NCI-H510A (cell line): Measurements from ENCODE around the gene PTPRQ.
"Not testable (repeated sequence)": the region's sequence is repeated elsewhere in the genome, so short reads cannot be mapped to it uniquely, and the experiment has no call there.

Experiments used
- DNase-seq: peaks from one replicate; lab custom pipeline; 2025; lab: John Stamatoyannopoulos, UW

Gene PTPRQ

DNA sequence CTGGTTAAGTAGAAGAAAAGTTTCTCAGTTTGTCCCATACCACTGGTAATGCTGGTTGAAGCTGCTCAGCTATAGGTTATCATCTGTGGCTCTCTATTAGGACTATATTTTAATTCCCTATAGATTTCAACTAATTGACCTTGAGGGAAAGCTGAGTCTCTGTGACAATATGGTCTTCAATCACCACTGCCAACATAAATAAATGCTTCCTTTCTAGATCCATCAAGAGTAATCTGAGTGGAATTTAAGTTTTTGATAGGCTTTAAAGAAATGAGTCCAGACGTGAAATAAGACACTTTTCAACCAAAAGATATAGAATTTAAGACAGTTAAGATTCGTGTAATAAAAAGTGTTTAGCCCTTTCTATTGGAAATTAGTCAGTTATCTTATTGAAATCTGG, 199.9 kb downstream of the PTPRQ start:
- no peak for DNase-seq

DNA sequence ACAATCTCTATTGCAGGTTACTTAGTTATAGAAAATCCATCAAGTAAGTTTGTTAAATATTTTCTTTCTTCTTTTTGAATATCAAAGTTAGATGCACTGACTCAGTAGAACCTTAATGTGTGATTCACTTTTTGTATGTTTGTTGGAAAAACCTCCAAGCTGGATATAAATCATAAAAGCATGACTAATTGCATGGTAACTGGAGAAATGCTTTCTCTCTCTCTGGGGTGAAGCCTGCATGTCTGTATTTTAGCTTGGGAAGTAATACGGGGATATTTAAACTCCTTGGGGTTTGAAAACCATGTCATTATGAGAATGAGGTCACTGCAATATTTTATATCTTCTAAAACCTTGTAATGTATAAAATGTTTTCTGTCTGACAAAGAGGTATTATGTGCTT, 204.8 kb downstream of the PTPRQ start:
- DNase-seq: no peak

DNA sequence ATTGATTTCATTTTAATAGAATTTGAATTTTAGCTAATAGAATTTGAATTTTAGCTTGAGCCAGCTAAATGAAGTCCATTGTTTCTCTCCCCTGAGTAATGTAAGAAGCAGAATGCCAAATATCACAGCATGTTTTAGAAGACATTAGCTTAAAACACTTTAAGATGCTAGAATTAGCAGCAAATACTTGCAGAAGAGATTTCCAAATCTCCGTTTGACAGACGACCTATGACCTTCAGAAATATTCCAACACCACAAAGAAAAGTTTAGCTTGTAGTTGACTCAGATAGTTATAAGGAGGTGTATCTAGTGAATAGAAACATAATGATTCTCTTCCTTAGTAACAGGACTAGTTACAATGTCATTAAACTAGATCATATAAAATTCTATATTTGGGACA, 211.7 kb downstream of the PTPRQ start:
- DNase-seq: no peak

- no peak for DNase-seq
Observed at GRCh38 chr12:80659512-80660063, 215.6 kb downstream of the PTPRQ start.

DNA sequence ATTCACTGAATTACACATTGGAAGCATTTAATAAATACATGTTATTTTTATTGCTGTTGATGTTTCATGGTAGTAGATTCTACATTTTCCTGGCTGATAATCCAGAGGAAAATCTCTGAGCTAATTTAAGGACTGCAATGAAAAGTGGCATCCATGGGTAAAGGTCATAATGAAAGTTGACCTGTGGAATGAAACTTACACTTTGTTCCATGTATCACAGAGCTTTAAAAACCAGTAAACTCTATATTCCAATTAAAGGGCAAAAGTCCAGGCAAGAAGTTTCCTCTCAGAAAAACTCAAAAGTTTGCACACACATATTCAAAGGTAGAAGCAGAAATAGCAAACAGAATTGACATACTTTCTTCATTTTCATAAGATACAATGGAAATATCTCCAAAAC, 218.6 kb downstream of the PTPRQ start:
- DNase-seq: no peak

DNA sequence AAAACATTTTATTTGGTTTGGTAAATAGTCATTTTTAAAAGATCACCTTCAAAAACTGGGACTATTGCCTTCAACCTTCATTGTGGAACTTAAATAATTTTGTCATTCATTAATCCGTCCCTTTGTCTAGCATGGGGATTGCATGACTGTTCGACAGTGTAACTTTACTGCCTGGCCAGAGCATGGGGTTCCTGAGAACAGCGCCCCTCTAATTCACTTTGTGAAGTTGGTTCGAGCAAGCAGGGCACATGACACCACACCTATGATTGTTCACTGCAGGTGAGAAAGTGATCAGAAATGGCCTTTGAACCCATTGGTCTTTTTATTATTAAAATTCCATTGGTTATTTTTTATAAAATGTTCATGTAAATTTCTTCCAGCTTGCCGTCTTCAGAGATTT, 226.2 kb downstream of the PTPRQ start:
- no peak for DNase-seq

GRCh38 chr12:80676042-80676636, 232.1 kb downstream of the PTPRQ start:
- DNase-seq: not testable (repeated sequence)

DNA sequence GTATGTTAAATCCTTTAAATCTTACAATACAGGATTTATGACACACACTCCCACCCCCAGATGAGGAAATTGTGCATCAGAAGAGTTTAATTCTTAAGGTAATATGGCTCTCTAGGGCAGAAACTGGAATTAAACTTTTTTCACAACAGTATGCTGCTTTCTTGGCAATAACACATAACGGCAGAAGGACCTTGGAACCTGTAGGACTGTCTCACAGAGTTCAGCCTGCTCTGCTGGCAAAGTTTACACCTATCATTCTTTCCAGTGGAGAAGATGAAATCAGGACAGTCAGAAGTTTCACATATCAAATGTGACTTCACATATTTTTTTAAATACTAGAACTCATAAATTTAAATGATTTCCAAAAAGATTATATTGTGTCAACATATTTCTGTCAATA, 232.8 kb downstream of the PTPRQ start:
- DNase-seq: no peak

DNA sequence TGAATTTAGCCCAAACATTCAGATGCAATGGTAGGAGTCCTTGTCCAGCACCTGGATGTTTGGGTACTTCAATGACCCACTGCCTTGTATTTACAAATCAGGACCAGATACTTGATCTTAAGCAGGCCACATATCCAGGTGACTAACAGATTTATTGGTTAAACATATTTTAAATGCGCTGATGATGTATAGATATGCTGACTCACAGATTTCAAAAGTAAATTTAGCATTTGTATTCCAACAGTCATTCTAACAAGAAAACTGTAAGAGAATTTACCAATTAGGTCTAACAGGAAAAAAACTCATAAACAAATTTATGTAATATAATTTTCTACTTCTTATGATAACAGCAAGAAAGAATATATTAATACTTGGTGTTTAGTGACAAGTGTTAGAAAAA, 234.0 kb downstream of the PTPRQ start:
- no peak for DNase-seq

GRCh38 chr12:80679346-80680131, 235.5 kb downstream of the PTPRQ start:
- no peak for DNase-seq

- DNase-seq: no peak
Observed at GRCh38 chr12:80681287-80681686, 237.3 kb downstream of the PTPRQ start.

GRCh38 chr12:80681786-80682185, 237.8 kb downstream of the PTPRQ start:
- no peak for DNase-seq

DNA sequence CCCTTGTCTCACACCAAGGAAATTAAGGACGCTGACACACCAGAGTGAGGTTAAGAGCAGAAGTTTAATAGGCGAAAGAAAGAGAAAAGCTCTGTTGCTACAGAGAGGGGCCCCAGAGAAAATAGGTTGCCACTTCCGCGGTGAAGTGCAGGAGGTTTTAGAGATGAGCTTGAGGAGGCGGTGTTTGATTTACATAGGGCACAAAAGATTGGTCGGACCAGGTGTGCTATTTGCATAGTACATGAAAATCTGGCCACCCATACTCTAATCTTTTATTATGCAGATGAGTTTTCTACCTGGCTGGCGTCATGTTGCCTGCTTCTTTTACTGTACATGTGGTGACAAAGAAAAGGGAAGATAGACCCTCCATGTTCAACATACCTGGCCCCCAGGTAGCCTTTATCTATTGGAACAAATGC, 240.1 kb downstream of the PTPRQ start:
- DNase-seq: peak; percentile 89

DNA sequence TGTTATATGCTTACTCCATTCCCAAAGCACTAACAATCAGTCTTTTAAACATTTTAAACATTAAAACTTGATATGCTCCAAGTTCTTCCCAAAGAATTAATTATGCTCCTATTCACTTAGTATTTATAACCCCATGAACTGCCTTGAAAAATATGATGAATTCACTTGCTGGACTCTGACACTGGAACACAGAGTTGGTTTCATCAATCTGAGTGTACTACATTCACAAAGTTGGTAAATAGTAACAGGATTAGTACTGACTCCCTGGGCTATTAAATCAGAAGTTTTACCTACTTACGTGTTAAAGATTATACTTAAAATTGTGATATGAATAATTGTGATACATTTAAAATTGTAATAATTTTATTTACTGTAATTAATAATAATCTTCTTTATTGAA, 246.1 kb downstream of the PTPRQ start:
- no peak for DNase-seq

DNA sequence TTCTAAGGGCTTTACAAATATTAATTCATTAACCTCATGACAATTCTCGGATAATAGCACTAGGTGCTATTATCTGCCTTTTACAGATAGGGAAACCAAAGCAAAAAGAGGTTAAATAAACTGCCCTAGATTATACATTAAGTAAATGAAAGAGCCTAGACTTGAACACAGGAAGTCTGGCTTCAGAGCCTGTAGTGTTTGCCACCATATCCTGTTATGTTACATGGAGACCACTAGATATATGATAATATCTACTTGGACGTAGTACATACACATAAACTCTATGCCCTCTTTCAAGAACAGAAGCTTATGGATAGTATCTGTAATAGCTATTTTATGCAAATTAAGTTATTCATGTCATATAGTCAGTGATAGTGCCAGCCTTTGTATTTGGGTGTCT, 246.5 kb downstream of the PTPRQ start:
- DNase-seq: no peak

- DNase-seq: no peak
Observed at GRCh38 chr12:80692114-80692513, 248.1 kb downstream of the PTPRQ start.

DNA sequence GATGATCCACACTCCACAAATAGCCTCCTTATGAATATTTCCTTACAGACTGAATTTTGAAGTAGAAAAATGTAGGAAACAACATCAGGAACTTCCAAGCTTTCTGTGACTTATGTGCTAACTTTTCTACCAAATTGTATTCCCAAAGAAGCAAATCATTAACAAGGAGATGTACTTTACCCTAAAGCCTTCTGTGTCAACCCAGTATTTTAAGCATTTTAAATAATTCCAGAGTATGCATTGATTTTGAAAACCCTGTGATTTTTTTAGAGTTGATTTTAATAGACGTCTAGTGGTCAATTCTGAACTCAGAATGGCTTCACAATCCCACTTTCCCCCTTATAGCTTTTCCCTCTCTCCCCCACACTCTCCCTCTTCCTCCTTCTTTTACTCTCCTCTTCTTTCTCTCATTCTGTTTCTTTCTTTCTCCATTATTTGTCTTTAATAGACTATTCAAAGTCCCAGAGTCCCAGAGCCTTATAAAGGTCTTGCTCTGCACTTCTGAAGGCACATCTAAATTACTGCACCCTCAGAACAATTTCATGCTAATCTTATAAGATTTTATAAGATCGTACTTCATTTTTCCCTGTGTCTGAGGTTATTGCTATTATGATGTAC, 253.3 kb downstream of the PTPRQ start:
- no peak for DNase-seq

- no peak for DNase-seq
Observed at GRCh38 chr12:80698256-80698655, 254.2 kb downstream of the PTPRQ start.

GRCh38 chr12:80698847-80699542, 255.0 kb downstream of the PTPRQ start:
- no peak for DNase-seq

GRCh38 chr12:80700327-80700726, 256.3 kb downstream of the PTPRQ start:
- DNase-seq: no peak

- no peak for DNase-seq
Observed at GRCh38 chr12:80701388-80701787, 257.4 kb downstream of the PTPRQ start.
